Measurements from ENCODE around the gene CGNL1.
A peak's percentile ranks its signal among the peaks of the same experiment; 100 is the strongest.

CGNL1 gene

DNA sequence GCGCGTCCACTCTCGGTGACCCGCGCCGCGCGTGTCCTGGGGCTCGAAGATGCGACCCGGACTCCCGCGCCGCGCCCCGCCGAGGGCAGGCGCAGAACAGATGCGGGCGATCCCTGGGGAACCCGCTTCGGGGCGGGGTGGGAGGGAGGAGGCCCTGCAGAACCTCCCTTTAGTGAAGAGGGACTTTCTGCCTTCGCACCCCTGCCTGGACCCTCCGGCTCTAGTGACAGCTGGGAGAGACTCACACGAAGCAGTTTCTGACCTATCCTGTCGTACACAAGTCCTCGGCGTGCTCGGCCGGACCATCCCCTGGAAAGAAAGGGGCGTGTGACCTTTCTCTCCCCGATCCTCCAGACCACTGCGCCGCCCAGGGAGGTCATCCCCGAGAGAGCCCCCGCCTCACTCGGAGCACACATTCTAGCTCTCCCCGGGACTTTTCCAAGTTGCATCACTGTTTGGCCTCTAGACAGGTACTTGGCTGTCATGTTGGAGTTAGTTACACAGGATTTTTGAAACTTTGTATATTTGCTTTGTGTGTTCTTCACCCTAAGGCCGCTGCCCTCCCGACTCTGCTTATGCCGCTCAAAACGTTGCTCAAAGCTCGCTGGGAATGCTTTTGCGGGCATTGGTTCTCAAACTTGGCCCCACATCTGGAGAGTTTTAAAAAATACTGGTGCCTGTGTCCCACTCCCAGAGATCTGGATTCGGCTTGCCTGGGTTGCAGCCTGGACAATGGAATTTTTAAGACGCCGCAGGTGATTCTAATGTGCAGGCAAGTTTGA lies 582 bp downstream of the CGNL1 start:
- FAIRE-seq (no peak), DNase-seq (ENCODE audit: insufficient read length, low spot score) (peak; percentile 54)
- no peak for TF ChIP-seq CTCF (IDR thresholded peaks at IDR 0.05; ENCODE audit: insufficient read depth, missing control alignments)

DNA sequence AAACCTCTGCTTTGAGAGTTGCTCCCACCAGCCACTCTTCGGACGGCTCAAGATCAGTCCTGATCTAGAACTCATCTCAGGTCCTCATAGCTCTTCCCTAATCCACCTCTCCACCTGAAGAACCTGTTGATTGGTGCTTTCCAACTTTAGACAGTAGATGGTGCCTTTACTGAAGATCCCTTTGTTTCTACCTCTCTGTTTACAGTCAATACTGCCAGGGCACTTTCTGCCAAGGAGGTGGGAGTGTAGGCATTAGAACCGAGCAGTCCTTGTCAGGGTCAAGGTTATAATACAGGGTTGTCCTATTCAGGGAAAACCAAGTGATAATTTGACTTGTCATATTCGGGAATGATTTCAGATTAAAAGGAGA lies 1.2 kb downstream of the CGNL1 start:
- DNase-seq (ENCODE audit: insufficient read length, low spot score) (no peak), FAIRE-seq (no peak)

DNA sequence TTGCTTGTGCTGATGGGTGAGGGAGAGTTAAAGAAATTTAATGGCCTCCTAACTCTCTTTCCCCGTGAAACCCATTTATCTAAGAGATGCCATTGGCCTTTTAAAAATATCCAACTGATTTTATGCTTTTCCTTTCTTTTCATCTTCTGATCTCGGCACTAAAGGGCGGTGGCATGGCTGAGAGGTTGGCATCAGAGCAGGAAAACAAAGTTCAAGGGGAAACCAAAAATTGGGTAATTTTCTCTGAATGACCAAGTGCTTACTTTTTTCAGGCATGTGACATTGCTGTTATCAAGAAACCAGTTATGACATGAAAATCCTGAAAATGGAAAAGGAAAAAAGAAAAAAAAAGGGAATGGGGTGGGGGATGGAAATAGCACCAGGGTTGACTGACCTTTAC lies 3.2 kb downstream of the CGNL1 start:
- FAIRE-seq (no peak), DNase-seq (ENCODE audit: insufficient read length, low spot score) (no peak)
- TF ChIP-seq CTCF (IDR thresholded peaks at IDR 0.05; ENCODE audit: insufficient read depth, missing control alignments): no peak

More for the DNA sequence above, 1.2 kb downstream of the CGNL1 start:
- TF ChIP-seq CTCF (IDR thresholded peaks at IDR 0.05; ENCODE audit: insufficient read depth, missing control alignments): no peak

DNA sequence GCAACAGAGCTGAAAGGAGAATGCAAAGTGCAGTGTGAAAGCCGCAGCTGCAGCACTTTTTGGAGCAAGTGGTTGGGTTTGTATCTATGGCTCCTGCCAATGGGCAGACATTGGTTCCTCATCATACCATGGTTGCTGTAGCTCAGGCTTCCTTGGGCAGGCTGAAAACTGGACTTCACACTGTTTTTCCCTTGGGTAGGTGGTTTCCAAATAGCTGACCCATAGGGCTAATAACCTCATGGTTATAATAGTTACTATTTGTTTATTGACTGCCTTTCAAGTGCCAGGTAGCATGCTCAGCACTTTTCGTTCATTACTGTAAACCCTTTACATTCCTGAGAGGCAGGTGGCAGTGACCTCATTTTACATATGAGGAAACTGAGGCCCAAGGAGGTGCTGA lies 4.5 kb downstream of the CGNL1 start:
- TF ChIP-seq CTCF (IDR thresholded peaks at IDR 0.05; ENCODE audit: insufficient read depth, missing control alignments): no peak
- FAIRE-seq: no peak
- DNase-seq (ENCODE audit: insufficient read length, low spot score): no peak

DNA sequence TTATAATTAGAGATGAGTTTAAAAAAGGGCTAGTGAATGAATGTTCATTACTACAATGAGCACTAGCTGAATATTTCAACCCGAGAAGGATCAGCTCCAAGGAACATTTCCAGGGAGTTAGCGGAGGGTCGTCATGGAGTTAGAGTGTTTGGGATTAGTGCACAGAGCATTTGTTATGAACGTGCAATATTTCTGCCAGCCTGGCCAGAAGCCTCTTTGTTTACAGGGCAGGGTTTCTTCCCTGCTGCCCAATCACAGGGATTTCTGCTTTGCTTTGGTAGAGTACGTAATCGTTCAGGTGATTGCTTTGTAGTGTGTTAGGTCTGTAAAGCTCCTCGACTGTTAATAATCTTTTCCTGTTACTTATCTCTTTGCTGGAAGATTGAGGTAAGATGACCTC lies 5.9 kb downstream of the CGNL1 start:
- TF ChIP-seq CTCF (IDR thresholded peaks at IDR 0.05; ENCODE audit: insufficient read depth, missing control alignments): no peak
- DNase-seq (ENCODE audit: insufficient read length, low spot score) (no peak), FAIRE-seq (no peak)

DNA sequence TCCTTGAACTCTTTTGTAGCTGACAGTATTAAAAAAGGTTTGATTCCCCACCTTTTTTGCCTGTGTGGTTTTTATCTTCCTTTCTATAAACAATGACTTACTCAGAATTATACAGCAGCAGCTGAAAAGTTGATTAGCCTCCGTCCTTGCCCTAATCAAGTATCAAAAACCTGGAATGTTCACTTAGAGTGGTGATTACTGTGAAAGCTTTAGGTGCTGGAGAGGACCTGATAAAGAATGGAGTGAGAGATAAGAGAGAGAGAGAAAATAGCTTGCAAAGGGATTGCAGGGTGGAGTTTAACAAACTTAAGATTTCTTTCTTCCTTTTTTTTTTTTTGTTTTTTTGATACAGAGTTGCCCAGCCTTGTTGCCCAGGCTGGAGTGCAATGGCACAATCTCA lies 6.7 kb downstream of the CGNL1 start:
- FAIRE-seq: no peak

More for the DNA sequence above, 6.7 kb downstream of the CGNL1 start:
- no peak for TF ChIP-seq CTCF (IDR thresholded peaks at IDR 0.05; ENCODE audit: insufficient read depth, missing control alignments)
- no peak for DNase-seq (ENCODE audit: insufficient read length, low spot score)
